ENCODE measurements around the gene LPP.

Gene LPP

DNA sequence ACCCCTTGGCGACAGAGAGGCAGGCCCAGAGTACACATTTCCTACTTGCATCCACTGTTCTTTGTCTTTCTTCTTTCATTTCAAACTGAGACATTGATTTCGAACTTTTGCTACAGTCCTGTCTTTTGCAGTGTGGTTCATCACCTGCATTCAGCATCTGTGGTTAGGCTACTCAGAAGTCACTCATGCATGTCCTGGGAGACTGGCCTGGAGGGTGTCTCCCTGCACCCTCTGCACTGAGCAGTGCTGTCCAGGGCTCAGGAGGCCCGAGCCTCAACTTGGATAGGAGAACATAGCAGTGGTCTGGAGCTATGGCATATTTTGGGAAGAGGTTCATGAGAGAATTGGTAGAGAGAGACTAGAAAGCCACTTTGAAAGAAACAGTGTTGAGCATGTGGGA lies 777.6 kb downstream of the LPP start:
- TF ChIP-seq GATA3 (IDR thresholded peaks at IDR 0.05; ENCODE audit: low read depth, low read length) (no peak), GATA2 (IDR thresholded peaks at IDR 0.05; ENCODE audit: low read depth, low read length) (no peak)

DNA sequence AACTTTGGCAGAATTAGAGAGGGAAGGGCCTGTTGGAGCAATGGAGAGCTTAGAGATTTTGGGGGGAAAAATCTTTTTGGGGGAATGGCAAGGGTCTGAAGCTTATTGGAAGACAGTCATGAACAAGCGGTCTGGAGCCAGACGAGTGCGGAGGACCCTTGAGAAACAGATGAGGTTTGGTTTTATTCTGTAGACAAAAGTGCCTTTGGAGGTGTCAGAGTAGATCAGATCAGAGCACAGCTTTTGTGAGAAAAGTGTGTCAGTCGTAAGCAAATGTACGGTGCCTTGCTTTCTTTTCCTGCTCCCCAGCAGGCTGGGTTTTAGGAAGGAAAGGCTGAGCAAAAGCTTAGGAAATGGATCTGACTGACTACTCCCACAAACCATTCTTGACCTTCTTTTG lies 781.0 kb downstream of the LPP start:
- TF ChIP-seq GATA2 (IDR thresholded peaks at IDR 0.05; ENCODE audit: low read depth, low read length) (no peak), GATA3 (IDR thresholded peaks at IDR 0.05; ENCODE audit: low read depth, low read length) (no peak)

DNA sequence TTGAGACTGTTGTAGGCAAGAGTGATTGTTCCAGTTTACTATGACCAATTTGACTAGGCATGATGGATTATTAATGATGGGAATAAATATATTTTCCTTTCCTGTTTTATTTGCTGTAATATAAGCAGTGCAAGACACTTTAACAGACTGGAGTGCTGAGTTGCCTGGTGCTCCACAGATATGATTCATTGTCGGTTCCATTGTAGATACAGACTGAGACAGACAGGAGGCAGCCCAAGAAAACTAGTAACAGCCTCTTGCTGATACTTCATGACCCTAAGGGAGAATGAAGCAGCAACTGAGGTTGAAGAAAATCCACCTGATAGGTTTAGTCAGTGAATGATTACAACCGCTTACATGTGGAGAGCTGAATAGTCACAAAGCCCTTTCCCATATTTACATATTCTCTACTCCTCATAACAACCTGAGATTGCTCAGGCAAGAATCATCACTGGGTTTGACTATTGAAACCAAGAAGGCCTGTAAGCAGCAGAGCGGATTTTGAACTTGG lies 782.7 kb downstream of the LPP start:
- TF ChIP-seq GATA2 (IDR thresholded peaks at IDR 0.05; ENCODE audit: low read depth, low read length) = no peak
- no peak for TF ChIP-seq GATA3 (IDR thresholded peaks at IDR 0.05; ENCODE audit: low read depth, low read length)

GRCh38 chr3:188937389-188937788 lies 783.4 kb downstream of the LPP start:
- no peak for TF ChIP-seq GATA3 (IDR thresholded peaks at IDR 0.05; ENCODE audit: low read depth, low read length)
- TF ChIP-seq GATA2 (IDR thresholded peaks at IDR 0.05; ENCODE audit: low read depth, low read length) = no peak

- TF ChIP-seq GATA2 (IDR thresholded peaks at IDR 0.05; ENCODE audit: low read depth, low read length) = no peak
- TF ChIP-seq GATA3 (IDR thresholded peaks at IDR 0.05; ENCODE audit: low read depth, low read length) = no peak
Observed at GRCh38 chr3:188938999-188939398, 785.0 kb downstream of the LPP start.

DNA sequence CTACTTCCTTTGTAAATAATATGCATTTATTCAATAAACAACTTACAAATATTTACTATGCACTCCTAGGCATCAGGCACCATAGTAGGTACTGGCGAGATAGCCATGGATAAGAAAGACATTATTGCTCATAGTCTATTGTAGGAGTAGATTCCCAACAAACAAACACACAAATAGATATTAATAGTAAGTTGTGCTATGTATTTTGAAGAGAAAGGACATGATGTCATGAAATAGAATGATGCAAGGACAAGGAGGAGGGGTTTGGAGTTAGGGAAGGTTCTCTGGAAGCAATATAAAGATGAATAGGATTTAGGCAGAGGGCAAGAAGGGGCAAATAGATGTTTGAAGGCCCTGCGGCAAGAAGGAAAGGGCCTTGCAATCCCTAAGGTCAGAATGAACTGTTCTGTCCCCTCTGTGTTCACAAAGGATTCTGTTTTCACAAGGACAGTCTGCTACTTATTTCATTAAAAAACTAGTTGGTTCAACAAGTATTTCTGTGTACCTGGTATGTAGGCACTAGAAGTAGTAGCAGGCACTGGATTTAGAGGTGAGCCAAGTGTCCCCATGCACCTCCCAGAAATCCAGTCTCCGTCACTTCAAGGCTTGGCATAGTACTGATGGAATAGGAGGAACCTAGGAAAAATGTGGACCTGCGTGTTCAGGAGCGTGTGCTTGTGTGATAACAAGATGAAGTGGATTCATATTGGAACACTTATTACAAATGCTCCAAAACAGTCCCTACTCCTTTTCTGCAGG lies 786.0 kb downstream of the LPP start:
- TF ChIP-seq GATA2 (IDR thresholded peaks at IDR 0.05; ENCODE audit: low read depth, low read length) (no peak), GATA3 (IDR thresholded peaks at IDR 0.05; ENCODE audit: low read depth, low read length) (no peak)

Data from SH-SY5Y (cell line).